CMK (cell line): ENCODE measurements around the gene CDRT15.
"Not testable (repeated sequence)": the region's sequence is repeated elsewhere in the genome, so short reads cannot be mapped to it uniquely, and the experiment has no call there.

Experiments
- DNase-seq: peaks from one replicate; pipeline ENCODE4 v3.0.0-alpha.2; 2010; ENCODE audit warnings: low read depth

CDRT15 gene

GRCh38 chr17:14206891-14207290 lies 29.8 kb downstream of the CDRT15 start:
- no peak for DNase-seq

GRCh38 chr17:14205992-14206461 lies 30.6 kb downstream of the CDRT15 start:
- DNase-seq = no peak

GRCh38 chr17:14205380-14205779 lies 31.3 kb downstream of the CDRT15 start:
- no peak for DNase-seq

- DNase-seq = no peak
These were observed 32.1 kb downstream of the CDRT15 start for GRCh38 chr17:14204546-14204945.

GRCh38 chr17:14204084-14204483 lies 32.6 kb downstream of the CDRT15 start:
- DNase-seq = no peak

- no peak for DNase-seq
These were observed 33.3 kb downstream of the CDRT15 start for GRCh38 chr17:14203388-14203787.

- no peak for DNase-seq
These were observed 34.1 kb downstream of the CDRT15 start for GRCh38 chr17:14202388-14203166.

GRCh38 chr17:14201988-14202380 lies 34.7 kb downstream of the CDRT15 start:
- DNase-seq = no peak

GRCh38 chr17:14201021-14201987 lies 35.4 kb downstream of the CDRT15 start:
- no peak for DNase-seq

GRCh38 chr17:14200354-14200753 lies 36.3 kb downstream of the CDRT15 start:
- DNase-seq = no peak

GRCh38 chr17:14199601-14200000 lies 37.1 kb downstream of the CDRT15 start:
- DNase-seq = no peak

- DNase-seq = no peak
These were observed 38.1 kb downstream of the CDRT15 start for GRCh38 chr17:14198575-14198974.

- DNase-seq = no peak
These were observed 38.6 kb downstream of the CDRT15 start for GRCh38 chr17:14198013-14198412.

GRCh38 chr17:14197586-14197985 lies 39.1 kb downstream of the CDRT15 start:
- no peak for DNase-seq

GRCh38 chr17:14197057-14197456 lies 39.6 kb downstream of the CDRT15 start:
- DNase-seq = no peak

GRCh38 chr17:14196377-14196997 lies 40.2 kb downstream of the CDRT15 start:
- DNase-seq = no peak

GRCh38 chr17:14192636-14193344 lies 43.9 kb downstream of the CDRT15 start:
- DNase-seq = not testable (repeated sequence)

GRCh38 chr17:14192039-14192438 lies 44.6 kb downstream of the CDRT15 start:
- not testable (repeated sequence) for DNase-seq

- DNase-seq = not testable (repeated sequence)
These were observed 45.2 kb downstream of the CDRT15 start for GRCh38 chr17:14191469-14191868.

- not testable (repeated sequence) for DNase-seq
These were observed 45.9 kb downstream of the CDRT15 start for GRCh38 chr17:14190774-14191173.

- DNase-seq = not testable (repeated sequence)
These were observed 50.2 kb downstream of the CDRT15 start for GRCh38 chr17:14186443-14186842.
